HG03066 (cell line): Measurements from ENCODE around the gene F9.
"Not testable (repeated sequence)": the region's sequence is repeated elsewhere in the genome, so short reads cannot be mapped to it uniquely, and the experiment has no call there.

Source experiments
- ATAC-seq: cut with Tn5 transposase; IDR thresholded peaks from one replicate; pipeline ENCODE4 v1.9.1; 2021; ENCODE audit warnings: low read depth; ENCODE audit not compliant: unreplicated experiment

Gene F9

GRCh38 chrX:139530550-139530949, at the start of gene F9:
Gene F9, plus strand, starts transcription at chrX:139530739. Its CDS starts 26 bp downstream, at chrX:139530765.
- ATAC-seq, result no peak

- no peak for ATAC-seq
These were observed 46.8 kb upstream of the F9 start for GRCh38 chrX:139483699-139484098.

- no peak for ATAC-seq
These were observed 45.9 kb upstream of the F9 start for GRCh38 chrX:139484591-139484990.

GRCh38 chrX:139495324-139495723, 35.2 kb upstream of the F9 start:
- no peak for ATAC-seq

- ATAC-seq, result no peak
These were observed 24.2 kb upstream of the F9 start for GRCh38 chrX:139506333-139506732.

- no peak for ATAC-seq
These were observed 22.4 kb upstream of the F9 start for GRCh38 chrX:139508099-139508498.

- no peak for ATAC-seq
These were observed 12.1 kb upstream of the F9 start for GRCh38 chrX:139518475-139518874.

GRCh38 chrX:139528829-139529228, 1.7 kb upstream of the F9 start:
- not testable (repeated sequence) for ATAC-seq

- ATAC-seq, result no peak
These were observed 2.3 kb downstream of the F9 start for GRCh38 chrX:139532834-139533233.

- no peak for ATAC-seq
These were observed 2.9 kb downstream of the F9 start for GRCh38 chrX:139533444-139533843.

GRCh38 chrX:139538907-139539790, 8.6 kb downstream of the F9 start:
- no peak for ATAC-seq

- ATAC-seq, result no peak
These were observed 12.1 kb downstream of the F9 start for GRCh38 chrX:139542652-139543051.

GRCh38 chrX:139543920-139544319, 13.4 kb downstream of the F9 start:
- no peak for ATAC-seq

GRCh38 chrX:139544591-139544990, 14.1 kb downstream of the F9 start:
- ATAC-seq, result no peak

- ATAC-seq, result peak; percentile 36
These were observed 23.8 kb downstream of the F9 start for GRCh38 chrX:139554376-139554775.

GRCh38 chrX:139554991-139555675, 24.6 kb downstream of the F9 start:
- no peak for ATAC-seq

GRCh38 chrX:139559383-139560042, 29.0 kb downstream of the F9 start:
- ATAC-seq, result no peak

- no peak for ATAC-seq
These were observed 29.7 kb downstream of the F9 start for GRCh38 chrX:139560221-139560620.

GRCh38 chrX:139563251-139563650, 32.7 kb downstream of the F9 start:
- no peak for ATAC-seq

- no peak for ATAC-seq
These were observed 36.4 kb downstream of the F9 start for GRCh38 chrX:139566981-139567380.

- ATAC-seq, result no peak
These were observed 50.5 kb downstream of the F9 start for GRCh38 chrX:139581068-139581467.
